Progenitor cell of endocrine pancreas (in vitro differentiated cells): ENCODE data around the gene TAS2R4. TPM values are rescaled to one million over a fixed set of nuclear protein-coding genes. Genes with fewer than 3 reads are reported as not detected.
"Not testable (repeated sequence)": the region's sequence is repeated elsewhere in the genome, so short reads cannot be mapped to it uniquely, and the experiment has no call there.

Experiments used
- DNase-seq: peaks from one replicate; pipeline ENCODE4 v3.0.0; 2021; ENCODE audit warnings: low spot score; ENCODE audit not compliant: unreplicated experiment
- H3K27ac Mint-ChIP-seq: 2 replicates; pipeline ENCODE4 v1.8.0; 2021; ENCODE audit warnings: mild to moderate bottlenecking, moderate library complexity, mixed read lengths
- H3K27me3 Mint-ChIP-seq: 2 replicates; pipeline ENCODE4 v1.8.0; 2021; ENCODE audit warnings: mixed read lengths
- H3K36me3 Mint-ChIP-seq: 2 replicates; pipeline ENCODE4 v1.8.0; 2022; ENCODE audit warnings: mixed read lengths; ENCODE audit not compliant: insufficient read depth
- H3K4me1 Mint-ChIP-seq: 2 replicates; pipeline ENCODE4 v1.8.0; 2021; ENCODE audit warnings: low read depth, mixed read lengths
- H3K4me3 Mint-ChIP-seq: 2 replicates; pipeline ENCODE4 v1.8.0; 2021; ENCODE audit warnings: low read depth, mild to moderate bottlenecking, moderate library complexity, mixed read lengths
- H3K9me3 Mint-ChIP-seq: 2 replicates; pipeline ENCODE4 v1.8.0; 2021; ENCODE audit warnings: low read depth, mixed read lengths
- total RNA-seq: library from RNA; stranded (reverse); gene quantifications from 2 replicates; pipeline ENCODE4 v1.2.1, GENCODE V29; 2021
- TF ChIP-seq, protein P1 (sequence below): fragments of 200-600 bp; sonication (generic); IDR thresholded peaks from one replicate; pipeline ENCODE4 v1.5.0; 2021; ENCODE audit warnings: antibody characterized with exemption, mild to moderate bottlenecking; ENCODE audit not compliant: unreplicated experiment

The TAS2R4 gene
- total RNA-seq, 1 donor from 2014 or later: 2.4 TPM

DNA sequence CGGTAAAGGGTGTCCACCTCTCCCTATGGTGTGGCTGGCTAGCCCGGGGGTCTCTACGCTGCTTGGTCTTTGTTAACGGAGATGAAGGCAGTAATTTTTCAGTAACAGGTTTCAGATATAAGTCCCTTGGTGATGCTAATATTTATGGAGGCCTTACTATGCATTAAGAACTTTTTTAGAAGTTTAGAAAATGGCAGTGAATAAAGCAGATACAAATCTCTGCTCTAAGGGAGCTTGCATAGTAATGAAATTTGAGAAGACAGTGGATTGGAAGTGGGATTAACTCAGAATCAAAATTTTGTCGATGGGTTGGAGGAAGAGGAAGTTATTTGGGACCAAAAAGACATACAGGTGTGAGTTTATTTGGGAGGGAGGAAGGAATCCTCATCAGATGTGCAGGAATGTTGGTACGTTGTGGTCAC, 37.9 kb upstream of the TAS2R4 start:
- Mint-ChIP-seq H3K27ac (peak overlapping the region; percentile 99), H3K4me3 (peak overlapping the region; percentile 98), H3K9me3 (no peaks in the 10 kb centered on the region), H3K4me1 (peaks cover 16% of the 10 kb centered on the region), H3K36me3 (peaks cover 11% of the 10 kb centered on the region), H3K27me3 (no peaks in the 10 kb centered on the region)
- TF ChIP-seq, protein P1, sequence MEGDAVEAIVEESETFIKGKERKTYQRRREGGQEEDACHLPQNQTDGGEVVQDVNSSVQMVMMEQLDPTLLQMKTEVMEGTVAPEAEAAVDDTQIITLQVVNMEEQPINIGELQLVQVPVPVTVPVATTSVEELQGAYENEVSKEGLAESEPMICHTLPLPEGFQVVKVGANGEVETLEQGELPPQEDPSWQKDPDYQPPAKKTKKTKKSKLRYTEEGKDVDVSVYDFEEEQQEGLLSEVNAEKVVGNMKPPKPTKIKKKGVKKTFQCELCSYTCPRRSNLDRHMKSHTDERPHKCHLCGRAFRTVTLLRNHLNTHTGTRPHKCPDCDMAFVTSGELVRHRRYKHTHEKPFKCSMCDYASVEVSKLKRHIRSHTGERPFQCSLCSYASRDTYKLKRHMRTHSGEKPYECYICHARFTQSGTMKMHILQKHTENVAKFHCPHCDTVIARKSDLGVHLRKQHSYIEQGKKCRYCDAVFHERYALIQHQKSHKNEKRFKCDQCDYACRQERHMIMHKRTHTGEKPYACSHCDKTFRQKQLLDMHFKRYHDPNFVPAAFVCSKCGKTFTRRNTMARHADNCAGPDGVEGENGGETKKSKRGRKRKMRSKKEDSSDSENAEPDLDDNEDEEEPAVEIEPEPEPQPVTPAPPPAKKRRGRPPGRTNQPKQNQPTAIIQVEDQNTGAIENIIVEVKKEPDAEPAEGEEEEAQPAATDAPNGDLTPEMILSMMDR: no peak
- DNase-seq: no peak

GRCh38 chr7:141739250-141739649, 37.2 kb upstream of the TAS2R4 start:
- Mint-ChIP-seq H3K4me1 (peaks cover 16% of the 10 kb centered on the region), H3K36me3 (peaks cover 16% of the 10 kb centered on the region), H3K27ac (peak overlapping the region; percentile 71)

GRCh38 chr7:141742229-141742628, 34.2 kb upstream of the TAS2R4 start:
- Mint-ChIP-seq H3K4me3 (no peak overlapping the region), H3K9me3 (no peaks in the 10 kb centered on the region), H3K27ac (no peak overlapping the region), H3K4me1 (peaks cover 14% of the 10 kb centered on the region), H3K27me3 (no peaks in the 10 kb centered on the region), H3K36me3 (peaks cover 31% of the 10 kb centered on the region)
- TF ChIP-seq, protein P1: no peak
- DNase-seq: no peak

More at GRCh38 chr7:141739250-141739649, 37.2 kb upstream of the TAS2R4 start:
- no peak for DNase-seq
- Mint-ChIP-seq H3K4me3 (peak overlapping the region; percentile 98), H3K27me3 (no peaks in the 10 kb centered on the region), H3K9me3 (no peaks in the 10 kb centered on the region)
- TF ChIP-seq, protein P1: no peak

- peaks cover 8% of the 10 kb centered on the region for H3K4me1 Mint-ChIP-seq
- H3K9me3 Mint-ChIP-seq: no peaks in the 10 kb centered on the region
- H3K27me3 Mint-ChIP-seq: no peaks in the 10 kb centered on the region
- TF ChIP-seq, protein P1: no peak
- no peak for DNase-seq
- peaks cover 38% of the 10 kb centered on the region for H3K36me3 Mint-ChIP-seq
- H3K27ac Mint-ChIP-seq: no peak overlapping the region
- no peak overlapping the region for H3K4me3 Mint-ChIP-seq
Measured at GRCh38 chr7:141744131-141744530, 32.3 kb upstream of the TAS2R4 start.

DNA sequence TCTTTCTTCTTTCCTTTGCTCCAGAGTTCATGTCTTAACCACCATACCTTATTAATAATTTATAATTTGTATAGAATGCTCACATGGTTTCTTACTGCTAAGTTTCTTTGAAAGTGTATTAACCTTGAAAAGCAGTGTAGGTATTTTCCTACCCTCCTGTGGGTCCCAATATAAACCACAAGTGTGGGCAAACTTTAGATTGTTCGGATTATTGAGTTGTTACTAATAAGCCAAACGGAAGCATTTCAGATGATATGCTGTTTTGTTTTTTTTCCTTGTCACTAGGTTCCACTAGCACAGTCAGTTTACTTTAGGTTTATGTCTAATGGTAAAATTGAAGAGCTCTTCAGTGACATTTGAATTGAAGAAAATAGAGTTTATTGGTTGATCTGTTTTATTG, 28.1 kb upstream of the TAS2R4 start:
- Mint-ChIP-seq H3K4me1 (no peaks in the 10 kb centered on the region), H3K4me3 (no peak overlapping the region), H3K9me3 (peaks cover 32% of the 10 kb centered on the region), H3K36me3 (peaks cover 69% of the 10 kb centered on the region), H3K27me3 (no peaks in the 10 kb centered on the region), H3K27ac (no peak overlapping the region)
- TF ChIP-seq, protein P1: no peak
- no peak for DNase-seq

DNA sequence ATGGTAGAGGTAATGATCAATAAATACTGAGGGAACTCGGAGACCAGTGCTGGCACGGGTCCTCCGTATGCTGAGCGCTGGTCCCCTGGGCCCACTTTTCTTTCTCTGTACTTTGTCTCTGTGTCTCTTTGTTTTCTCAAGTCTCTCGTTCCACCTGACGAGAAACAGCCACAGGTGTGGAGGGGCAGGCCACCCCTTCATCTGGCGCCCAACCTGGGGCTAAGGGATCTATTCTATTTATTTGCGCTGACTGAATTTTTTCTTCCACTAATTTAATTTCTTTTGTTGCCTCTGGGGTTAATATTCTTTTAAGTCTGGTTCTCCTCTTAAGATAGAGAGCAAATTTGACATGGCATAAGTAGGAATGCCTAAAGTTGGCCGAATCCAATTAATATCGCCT, 24.6 kb upstream of the TAS2R4 start:
- not testable (repeated sequence) for H3K27ac Mint-ChIP-seq, H3K27me3 Mint-ChIP-seq, H3K4me3 Mint-ChIP-seq, H3K4me1 Mint-ChIP-seq, DNase-seq
- peaks cover 33% of the 10 kb centered on the region for H3K9me3 Mint-ChIP-seq
- peaks cover 68% of the 10 kb centered on the region for H3K36me3 Mint-ChIP-seq
